Ishikawa (cell line): ENCODE data around the gene KIAA0040.

ENCODE experiments used
- CEBPB ChIP-seq: IDR thresholded peaks from 2 replicates; pipeline ENCODE4 v1.6.1; 2012
- CREB1 ChIP-seq: IDR thresholded peaks from 2 replicates; pipeline ENCODE4 v1.6.1; 2012; ENCODE audit warnings: low read depth
- EGR1 ChIP-seq: IDR thresholded peaks from 2 replicates; pipeline ENCODE4 v1.6.1; 2012
- EP300 ChIP-seq: IDR thresholded peaks from 2 replicates; pipeline ENCODE4 v1.6.1; 2012; ENCODE audit warnings: borderline replicate concordance
- FOXM1 ChIP-seq: IDR thresholded peaks from 2 replicates; pipeline ENCODE4 v1.6.1; 2012; ENCODE audit warnings: low read depth, borderline replicate concordance
- NFIC ChIP-seq: IDR thresholded peaks from 2 replicates; pipeline ENCODE4 v1.6.1; 2012
- RAD21 ChIP-seq: IDR thresholded peaks from 2 replicates; pipeline ENCODE4 v1.6.1; 2012; ENCODE audit warnings: low read depth
- TAF1 ChIP-seq: IDR thresholded peaks from 2 replicates; pipeline ENCODE4 v1.6.1; 2012; ENCODE audit warnings: low read depth, mild to moderate bottlenecking
- TCF12 ChIP-seq: IDR thresholded peaks from 2 replicates; pipeline ENCODE4 v1.6.1; 2012; ENCODE audit warnings: low read depth
- TEAD4 ChIP-seq: IDR thresholded peaks from 2 replicates; pipeline ENCODE4 v1.6.1; 2012
- USF1 ChIP-seq: IDR thresholded peaks from 2 replicates; pipeline ENCODE4 v1.6.1; 2012
- YY1 ChIP-seq: IDR thresholded peaks from 2 replicates; pipeline ENCODE4 v1.6.1; 2012; ENCODE audit warnings: low read depth
- ZBTB7A ChIP-seq: IDR thresholded peaks from 2 replicates; pipeline ENCODE4 v1.6.1; 2012; ENCODE audit warnings: low read depth
- TF ChIP-seq, protein P1 (sequence below): IDR thresholded peaks from 2 replicates; pipeline ENCODE4 v1.6.1; 2012
- TF ChIP-seq, protein P2 (sequence below): IDR thresholded peaks from 2 replicates; pipeline ENCODE4 v1.6.1; 2012; ENCODE audit warnings: low read depth, mild to moderate bottlenecking

The KIAA0040 gene

GRCh38 chr1:175164751-175165150 is 27.8 kb downstream of the KIAA0040 start:
- TF ChIP-seq, protein P1, sequence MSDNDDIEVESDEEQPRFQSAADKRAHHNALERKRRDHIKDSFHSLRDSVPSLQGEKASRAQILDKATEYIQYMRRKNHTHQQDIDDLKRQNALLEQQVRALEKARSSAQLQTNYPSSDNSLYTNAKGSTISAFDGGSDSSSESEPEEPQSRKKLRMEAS: no peak
- TF ChIP-seq ZBTB7A (no peak), RAD21 (no peak), EP300 (no peak), TEAD4 (no peak)
- TF ChIP-seq, protein P2, sequence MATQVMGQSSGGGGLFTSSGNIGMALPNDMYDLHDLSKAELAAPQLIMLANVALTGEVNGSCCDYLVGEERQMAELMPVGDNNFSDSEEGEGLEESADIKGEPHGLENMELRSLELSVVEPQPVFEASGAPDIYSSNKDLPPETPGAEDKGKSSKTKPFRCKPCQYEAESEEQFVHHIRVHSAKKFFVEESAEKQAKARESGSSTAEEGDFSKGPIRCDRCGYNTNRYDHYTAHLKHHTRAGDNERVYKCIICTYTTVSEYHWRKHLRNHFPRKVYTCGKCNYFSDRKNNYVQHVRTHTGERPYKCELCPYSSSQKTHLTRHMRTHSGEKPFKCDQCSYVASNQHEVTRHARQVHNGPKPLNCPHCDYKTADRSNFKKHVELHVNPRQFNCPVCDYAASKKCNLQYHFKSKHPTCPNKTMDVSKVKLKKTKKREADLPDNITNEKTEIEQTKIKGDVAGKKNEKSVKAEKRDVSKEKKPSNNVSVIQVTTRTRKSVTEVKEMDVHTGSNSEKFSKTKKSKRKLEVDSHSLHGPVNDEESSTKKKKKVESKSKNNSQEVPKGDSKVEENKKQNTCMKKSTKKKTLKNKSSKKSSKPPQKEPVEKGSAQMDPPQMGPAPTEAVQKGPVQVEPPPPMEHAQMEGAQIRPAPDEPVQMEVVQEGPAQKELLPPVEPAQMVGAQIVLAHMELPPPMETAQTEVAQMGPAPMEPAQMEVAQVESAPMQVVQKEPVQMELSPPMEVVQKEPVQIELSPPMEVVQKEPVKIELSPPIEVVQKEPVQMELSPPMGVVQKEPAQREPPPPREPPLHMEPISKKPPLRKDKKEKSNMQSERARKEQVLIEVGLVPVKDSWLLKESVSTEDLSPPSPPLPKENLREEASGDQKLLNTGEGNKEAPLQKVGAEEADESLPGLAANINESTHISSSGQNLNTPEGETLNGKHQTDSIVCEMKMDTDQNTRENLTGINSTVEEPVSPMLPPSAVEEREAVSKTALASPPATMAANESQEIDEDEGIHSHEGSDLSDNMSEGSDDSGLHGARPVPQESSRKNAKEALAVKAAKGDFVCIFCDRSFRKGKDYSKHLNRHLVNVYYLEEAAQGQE: no peak

DNA sequence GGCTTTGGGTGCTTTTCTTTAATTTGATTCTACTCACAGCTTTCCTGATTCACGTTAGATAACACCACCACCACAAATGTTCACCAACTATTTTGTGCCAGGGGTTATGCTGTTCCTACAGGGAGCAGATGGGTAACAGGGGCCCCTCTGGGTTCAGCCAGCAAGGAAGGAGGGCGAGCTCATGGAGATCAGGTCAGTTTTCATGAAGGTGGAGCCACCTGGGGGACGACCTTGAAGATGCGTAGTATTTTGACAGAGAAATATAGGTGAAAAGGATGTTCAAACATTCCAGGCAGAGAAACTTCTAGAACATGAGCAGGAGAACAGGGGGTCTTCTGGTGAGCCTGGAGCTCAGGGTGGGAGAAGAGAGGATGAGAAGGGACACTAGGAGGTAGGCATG is 28.9 kb downstream of the KIAA0040 start:
- no peak for TF ChIP-seq CREB1
- TF ChIP-seq, protein P1: no peak
- TF ChIP-seq EGR1: no peak
- no peak for TF ChIP-seq TAF1
- no peak for TF ChIP-seq YY1
- TF ChIP-seq EP300: no peak
- TF ChIP-seq TEAD4: no peak
- TF ChIP-seq CEBPB: no peak
- TF ChIP-seq, protein P2: no peak
- no peak for TF ChIP-seq USF1
- TF ChIP-seq FOXM1: no peak
- TF ChIP-seq NFIC: no peak
- no peak for TF ChIP-seq TCF12
- TF ChIP-seq RAD21: no peak
- TF ChIP-seq ZBTB7A: no peak

DNA sequence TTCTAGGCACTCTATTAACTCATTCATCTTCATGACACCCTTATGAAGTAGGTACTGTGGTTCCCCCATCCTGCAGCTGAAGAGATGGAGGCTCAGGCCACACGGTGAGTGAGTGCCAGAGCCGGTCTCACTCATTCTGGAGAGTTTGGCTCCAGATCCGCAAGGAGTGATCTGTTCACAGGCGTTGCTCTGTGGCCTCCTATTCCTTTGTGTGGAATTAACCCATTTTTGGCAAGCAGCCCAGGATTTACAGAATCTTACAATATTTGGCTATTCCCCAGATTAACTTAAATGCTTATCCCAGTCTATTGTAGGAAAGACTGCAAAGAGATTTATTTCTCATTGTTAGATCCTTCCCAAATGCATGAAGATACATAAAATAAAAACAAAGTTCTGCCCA is 29.6 kb downstream of the KIAA0040 start:
- TF ChIP-seq TAF1 (no peak), CEBPB (no peak), TEAD4 (no peak), USF1 (no peak), ZBTB7A (no peak), FOXM1 (no peak), EGR1 (no peak), CREB1 (no peak), RAD21 (no peak), TCF12 (no peak), NFIC (no peak), EP300 (no peak)
- TF ChIP-seq, protein P1: no peak
- TF ChIP-seq, protein P2: no peak

- TF ChIP-seq, protein P1: no peak
- TF ChIP-seq, protein P2: no peak
- TF ChIP-seq FOXM1 (no peak), USF1 (no peak), TEAD4 (no peak), ZBTB7A (no peak), EP300 (no peak), CEBPB (no peak), TAF1 (no peak), CREB1 (no peak), EGR1 (no peak)
These were observed 34.4 kb downstream of the KIAA0040 start for GRCh38 chr1:175158170-175158591.
